GM19025 (cell line): ENCODE results near the gene TMEM127.
"Not testable (repeated sequence)": the region's sequence is repeated elsewhere in the genome, so short reads cannot be mapped to it uniquely, and the experiment has no call there.

ENCODE experiments used
- ATAC-seq: cut with Tn5 transposase; IDR thresholded peaks from one replicate; pipeline ENCODE4 v1.9.1; 2021; ENCODE audit warnings: mild to moderate bottlenecking, low read depth, moderate library complexity; ENCODE audit not compliant: unreplicated experiment

TMEM127 gene

DNA sequence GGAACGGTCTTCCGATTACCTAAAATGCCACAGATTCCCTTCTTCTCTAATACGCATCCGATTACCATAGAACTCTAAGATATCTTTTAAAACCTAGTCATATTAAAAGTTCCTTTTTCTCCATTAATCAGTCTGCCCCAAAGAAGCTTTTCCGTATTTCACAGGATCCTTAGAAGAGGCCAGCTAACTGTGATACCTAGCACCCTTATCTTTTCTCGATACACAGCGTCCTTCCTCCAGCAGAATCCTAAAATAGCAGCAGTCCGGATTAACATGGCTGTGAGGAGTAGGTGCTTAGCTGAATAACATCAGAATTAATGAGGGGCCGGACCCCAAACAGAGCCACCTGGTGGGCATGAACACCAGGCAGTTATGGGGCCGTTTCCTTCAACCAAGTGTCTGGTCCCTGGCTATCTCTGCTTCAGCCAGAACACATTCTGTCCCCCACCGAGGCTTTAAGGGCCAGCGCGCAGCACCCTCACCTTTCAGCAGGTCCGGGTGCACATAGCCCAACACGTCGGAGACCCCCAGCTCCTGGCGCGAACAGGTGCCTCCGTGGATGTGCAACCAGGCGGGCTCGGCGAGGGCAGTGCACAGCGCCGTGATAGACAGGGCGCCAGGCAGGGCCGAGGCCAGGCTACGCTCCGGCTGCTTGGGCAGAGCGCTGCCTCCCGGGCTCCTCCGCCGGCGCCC lies 995 bp downstream of the TMEM127 start:
- no peak for ATAC-seq

DNA sequence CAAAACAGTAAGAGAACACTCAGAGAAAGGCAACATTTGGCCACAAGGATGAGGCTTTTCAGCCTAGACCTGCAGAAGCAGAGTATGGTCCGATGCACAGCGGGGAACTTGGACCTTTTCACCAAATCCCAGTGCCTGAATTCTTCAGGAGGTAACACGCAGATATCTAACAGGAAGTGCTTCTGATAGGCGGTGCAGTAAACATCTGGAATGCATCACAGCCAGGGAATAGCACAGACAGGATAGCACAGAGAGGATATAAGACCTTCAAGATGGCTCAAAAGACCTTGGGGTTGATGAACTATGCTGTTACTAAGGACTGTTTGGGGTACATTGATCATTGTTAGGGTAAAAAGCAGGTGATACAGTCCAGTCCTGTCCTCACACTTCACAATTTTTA lies 1.7 kb downstream of the TMEM127 start:
- no peak for ATAC-seq

DNA sequence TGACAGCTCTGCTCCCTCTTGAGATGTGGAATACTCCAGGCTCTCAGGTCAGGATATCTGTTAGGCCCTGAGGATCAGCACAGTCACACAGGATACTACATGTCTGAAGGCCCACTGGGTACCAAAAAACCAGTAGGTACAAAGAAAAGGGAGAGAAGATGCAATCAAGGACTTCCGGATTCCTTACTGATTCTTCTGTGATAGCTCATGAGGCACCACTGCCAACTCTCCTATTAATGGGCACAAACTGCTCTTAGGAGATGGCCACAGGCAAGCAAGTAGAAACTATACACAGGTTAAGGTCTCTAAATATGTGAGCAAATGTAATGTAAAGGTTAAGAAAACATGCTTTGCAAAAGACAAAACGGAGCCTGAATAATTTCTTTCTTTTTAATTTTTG lies 3.5 kb downstream of the TMEM127 start:
- no peak for ATAC-seq

DNA sequence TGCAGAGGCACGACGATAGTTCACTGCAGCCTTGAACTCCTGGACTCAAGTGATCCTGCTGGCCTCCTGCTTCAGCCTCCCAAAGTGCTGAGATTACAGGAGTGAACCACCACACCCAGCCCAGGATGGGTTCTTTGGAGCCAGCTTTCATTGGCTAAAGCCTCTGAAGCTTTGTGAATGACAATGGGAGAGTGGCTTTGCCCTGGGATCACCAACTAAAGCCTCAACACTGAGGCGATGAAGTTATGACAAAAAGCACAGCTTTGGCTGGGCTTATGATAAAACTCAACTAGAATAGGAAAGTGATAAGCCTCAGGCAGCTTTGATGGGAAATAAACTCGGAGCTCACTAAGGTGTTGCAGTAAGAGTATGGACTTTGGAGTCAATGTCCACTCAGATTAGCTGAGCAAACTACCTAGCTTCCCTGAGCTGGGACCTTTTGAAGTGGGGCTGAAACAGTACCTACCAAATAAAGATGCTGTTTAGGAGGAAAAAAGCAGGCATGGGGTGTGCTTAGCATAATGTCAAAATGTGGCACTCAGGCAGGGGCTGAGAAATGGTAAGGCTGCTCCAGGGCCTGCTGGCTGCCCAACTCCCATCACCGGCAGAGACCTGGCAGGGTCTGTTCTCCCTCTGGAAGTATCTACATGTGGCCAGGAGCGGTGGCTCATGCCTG lies 4.3 kb downstream of the TMEM127 start:
- ATAC-seq: no peak

DNA sequence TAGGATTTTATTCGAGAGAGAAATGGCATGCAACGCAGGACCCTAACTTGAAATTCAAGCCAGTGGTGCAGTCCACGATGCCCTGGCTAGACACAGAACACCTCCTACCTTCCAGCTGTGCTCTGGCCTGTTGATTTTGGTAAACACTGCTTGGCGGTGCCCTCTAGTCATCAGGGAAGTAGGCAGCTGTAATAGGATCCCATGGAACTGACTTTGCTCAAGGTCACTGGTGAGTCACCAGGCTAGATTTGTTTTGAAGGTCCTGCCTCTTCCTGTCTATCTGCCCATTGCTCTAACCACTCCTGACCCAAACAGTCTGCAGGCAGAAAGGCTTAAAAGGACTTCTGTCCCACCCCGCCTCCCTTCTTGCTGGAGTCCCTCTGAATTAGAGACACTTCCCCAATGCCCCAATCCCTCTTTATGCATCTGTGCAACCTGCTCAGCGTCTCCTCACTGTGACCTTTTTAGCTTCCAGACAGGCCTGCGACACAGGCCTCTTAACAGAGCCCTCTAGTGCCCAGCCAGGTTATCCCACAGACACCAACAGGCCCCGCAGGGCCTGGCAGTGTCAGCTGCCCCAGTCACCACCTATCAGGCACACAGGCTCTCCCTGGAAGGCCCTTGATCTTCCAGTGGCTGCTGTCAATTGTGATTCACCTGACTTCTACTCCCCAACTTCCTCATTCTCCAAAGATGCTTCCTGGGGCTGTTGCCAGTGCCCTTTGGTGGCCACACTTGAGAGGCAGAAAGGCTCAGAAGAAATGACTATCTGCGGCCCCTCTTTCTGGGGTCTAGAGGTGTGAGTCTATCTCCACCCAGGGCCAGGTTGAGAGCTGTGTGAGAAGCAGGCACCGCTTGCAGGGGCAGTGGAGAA lies 5.2 kb downstream of the TMEM127 start:
- no peak for ATAC-seq

DNA sequence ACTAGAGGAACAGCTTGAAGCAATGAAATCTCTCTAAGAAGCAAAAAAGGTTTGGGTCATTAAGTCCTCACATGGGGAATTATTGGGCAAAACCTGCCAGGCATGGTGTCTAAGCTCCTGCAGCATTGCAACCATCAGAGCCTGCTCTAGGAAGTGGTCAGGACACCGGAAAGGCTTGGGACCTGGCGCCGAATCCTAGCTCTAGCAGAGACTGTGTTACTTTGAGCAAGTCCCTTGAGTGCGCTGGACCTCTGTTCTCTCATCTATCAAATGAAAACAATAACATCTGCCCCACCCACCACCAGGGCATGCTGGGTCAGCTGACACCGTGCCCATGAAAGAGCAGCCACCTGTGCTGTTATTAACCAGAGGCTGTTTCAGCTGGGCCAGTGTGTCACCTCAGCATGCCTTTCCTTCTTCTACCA lies 6.3 kb downstream of the TMEM127 start:
- ATAC-seq: no peak

DNA sequence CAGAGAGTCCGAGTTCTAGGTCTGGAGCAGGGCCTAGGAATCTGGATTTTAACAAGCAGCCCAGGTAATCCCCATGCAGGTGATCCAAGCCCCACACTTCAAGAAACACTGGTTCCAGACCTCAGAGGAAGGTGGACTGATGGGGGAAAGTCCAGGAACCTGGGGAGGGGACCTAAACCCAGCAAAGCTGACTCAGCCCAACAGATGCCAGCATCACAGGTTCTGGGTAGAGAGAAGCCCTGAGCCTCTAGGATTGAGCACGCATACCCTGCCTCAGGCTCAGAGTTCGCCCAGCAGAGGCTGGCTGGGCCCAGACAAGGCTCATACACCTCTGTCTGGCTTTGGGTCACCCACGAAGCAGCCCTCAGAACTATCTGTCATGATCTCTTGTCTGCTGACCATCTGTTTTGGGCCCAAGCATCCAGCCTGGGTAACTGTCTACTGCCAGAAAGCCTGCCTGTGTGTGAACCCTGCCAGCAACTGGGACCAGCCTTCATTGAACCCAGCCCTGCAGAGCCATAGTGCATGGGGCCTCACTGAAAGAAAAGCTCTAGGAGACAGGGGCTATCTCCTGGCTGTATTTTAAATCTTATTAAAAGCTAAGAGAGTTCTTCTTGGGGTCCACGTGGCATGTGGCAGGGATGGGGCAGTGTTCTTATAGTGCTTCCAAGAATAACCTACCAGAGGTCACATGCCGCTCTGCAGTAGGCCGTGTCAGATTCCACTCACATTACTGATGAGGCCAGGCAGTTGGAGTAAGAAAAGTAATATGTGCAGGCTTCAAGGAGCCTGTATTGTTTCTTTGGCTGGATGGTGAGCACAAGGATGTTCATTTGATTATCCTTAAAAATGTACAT lies 7.4 kb downstream of the TMEM127 start:
- ATAC-seq: no peak

DNA sequence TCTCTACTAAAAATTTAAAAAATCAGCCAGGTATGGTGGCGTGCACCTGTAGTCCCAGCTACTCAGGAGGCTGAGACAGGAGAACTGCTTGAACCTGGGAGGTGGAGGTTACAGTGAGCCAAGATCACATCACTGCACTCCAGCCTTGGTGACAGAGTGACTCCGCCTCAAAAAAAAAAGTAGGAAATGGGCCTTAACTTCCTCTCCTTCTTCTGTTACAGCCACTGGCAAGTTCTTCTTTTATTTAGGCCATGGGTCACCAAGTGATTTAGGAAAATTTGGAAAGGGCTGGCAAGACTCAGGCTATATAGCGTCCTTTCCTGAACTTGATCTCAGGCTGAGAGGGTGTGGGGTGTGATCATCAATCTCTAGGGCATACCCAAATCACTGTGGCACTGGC lies 8.1 kb downstream of the TMEM127 start:
- not testable (repeated sequence) for ATAC-seq

DNA sequence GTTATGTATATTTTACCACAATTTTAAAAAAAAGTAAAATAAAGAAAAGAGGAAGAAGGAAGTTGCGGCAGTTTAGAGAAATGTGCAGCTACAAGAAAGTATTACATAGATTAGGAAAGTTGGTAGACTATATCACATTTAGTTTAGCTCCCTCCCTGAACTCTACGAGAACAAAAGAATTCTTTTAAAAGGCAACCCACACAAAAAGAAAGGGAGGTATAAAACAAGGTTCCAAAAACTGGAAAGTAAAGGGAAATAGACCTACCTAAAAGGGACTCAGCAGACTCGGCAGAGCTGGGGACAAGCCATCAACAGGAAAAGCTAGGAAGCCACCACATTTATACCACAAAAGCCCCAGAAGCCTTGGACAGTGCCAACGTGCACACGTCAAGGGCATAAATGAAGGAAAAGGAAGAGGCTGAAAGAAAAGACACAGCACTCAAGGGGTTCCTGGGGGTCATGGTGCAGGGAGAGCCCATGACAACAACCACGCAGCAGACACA lies 9.1 kb downstream of the TMEM127 start:
- no peak for ATAC-seq

DNA sequence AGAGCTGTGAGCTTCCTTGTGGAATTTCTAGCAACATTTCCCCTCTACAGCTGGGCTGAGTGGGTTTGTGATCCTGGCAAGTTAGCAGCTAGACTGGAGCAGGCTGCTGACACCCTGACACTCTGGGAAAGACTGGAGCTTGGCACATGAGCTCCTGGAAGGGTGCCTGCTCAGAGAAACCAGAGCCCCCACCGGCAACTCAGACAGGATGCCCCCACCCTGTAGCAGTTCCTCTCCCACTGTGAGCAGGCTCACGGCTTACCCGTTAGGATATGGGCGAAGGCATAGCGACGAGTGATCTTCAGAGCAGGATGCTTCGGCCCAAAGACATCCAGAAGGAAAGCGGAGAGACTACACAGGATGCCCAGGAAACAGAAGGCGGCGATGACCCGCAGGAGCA lies 11.2 kb downstream of the TMEM127 start:
- no peak for ATAC-seq

DNA sequence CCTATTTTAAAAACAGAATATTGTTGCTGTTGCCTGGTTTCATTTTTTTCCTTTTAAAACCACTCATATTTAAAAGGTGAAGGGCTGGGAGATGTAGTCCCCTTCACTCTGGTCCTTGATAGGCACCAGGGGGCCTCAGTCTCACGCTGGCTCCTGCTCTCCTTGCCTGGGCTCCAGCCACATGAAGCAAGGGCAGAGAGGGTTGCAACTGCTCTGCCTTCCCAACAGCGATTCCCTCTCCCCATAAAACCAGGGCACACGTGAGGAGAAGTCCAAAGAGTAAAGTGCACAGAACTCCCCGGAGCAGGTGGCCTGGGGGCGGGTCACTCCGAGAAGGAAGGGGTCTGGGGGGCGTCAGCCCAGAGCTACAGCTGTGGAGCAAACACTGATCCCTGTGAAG lies 12.8 kb downstream of the TMEM127 start:
- ATAC-seq: no peak

DNA sequence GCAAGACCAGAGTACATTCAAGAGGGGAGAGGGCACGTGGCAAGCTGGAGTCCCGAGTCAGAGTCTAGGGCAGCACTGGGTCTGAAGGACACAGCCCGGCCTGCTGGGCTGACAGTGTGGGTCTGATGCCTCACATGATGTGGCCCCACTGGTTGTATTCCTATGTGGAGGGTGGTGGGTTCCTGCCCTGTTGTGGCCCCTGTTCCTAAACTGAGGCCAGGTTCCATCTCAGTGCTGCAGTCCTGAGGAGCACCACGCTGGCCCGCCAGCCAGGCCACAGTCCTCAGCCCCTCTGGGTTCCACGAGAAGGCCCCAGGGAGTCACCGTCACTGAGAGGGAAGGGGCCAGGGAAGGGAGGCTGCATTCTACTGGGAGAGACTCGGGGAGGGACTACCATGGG lies 13.3 kb downstream of the TMEM127 start:
- no peak for ATAC-seq

DNA sequence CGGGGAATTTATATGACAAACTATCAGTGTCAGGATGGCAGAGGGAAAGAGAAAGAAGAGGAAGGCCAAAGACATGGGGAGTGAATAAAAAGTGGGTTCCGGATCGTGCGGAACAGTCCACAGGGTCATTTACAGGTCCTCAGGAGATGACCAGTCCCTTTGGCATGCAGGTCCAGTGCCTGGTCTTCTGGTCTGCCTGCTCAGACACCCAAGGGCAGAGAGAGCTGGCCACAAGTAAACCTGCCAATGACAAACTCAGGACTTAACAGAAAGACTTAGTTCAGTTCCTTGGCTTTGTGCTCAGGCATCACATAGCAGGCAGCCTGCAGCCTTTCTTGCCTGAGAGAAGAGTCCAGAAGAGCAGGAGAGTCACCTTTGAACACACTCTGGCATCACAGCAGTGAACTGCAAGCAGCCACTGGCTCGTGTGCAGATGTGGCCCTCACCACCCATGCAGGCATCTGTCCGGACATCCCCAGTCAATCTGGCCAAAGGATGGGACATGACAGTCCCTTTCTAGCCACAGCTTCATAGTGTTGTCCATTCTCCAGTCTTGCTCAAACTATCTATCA lies 14.0 kb downstream of the TMEM127 start:
- no peak for ATAC-seq

DNA sequence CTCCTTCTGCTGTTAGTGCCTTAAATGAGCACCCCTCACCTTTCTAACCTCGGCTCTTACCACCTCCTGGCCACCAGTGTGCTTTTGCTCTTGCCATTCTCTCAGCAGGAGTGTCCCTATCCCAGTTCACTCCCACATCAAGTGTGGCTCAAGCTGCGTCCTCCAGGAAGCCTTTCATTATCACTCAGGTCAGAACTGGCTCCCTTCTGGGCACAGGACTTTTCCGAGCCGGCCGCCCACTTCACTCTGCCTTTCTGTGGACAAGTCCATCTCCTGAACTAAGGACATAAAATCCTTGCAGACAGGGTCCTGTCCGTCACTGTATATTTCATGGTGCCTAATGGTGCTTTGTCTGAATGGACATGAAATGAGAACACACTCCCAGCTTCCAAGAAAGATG lies 15.6 kb downstream of the TMEM127 start:
- no peak for ATAC-seq

DNA sequence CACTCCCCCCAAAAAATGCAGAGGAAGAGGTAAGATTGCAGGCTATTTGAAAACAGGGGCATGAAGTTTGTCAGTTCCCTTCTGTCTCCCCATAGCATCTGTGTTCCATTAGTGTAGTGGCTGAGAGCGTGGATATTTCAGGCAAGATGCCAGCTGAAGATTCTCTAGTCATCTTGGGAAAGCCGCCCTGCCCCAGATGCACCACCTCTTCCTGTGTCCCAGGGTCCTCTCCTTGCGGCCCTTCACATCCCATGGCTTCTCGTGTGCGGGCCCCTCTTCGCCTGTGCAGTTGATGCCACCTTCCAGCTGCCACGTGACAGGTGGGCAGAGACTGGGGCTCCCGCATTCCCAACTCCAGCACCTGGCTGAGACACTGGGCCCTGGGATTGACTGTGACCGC lies 16.1 kb downstream of the TMEM127 start:
- ATAC-seq: no peak

DNA sequence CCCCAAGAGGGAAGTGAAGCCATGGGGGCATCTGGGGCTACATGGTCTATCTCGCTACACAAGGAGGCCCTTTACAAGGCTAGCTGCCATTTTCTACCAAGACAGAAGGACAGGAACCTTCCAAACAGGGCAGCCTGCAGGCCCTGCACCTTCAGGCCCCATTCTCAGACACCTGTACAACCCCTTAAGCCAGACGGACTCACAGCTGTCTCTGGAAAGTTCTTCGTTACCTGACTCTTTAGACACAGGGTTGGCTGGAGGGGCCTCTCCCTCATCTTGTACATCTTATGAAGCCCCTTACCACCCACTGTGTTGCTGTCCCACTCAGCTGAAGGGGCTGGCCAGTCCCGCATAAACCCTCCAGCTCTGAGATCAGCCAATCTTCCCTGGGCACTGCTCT lies 17.2 kb downstream of the TMEM127 start:
- ATAC-seq: no peak

DNA sequence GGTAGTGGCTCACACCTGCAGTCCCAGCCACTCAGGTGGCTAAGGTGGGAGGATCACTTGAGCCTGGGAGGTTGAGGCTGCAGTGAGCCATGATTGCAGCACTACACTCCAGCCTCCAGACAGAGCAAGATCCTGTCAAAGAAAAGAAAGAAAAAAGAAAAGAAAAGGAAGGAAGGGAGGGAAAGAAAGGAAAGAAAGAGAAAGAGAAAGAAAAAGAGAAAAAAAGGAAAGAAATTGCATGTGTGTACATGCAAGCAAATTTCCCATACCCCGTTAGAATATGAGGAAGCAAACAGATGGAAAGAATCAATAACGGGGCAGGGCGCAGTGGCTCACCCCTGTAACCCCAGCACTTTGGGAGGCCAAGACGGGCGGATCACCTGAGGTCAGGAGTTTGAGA lies 17.9 kb downstream of the TMEM127 start:
- ATAC-seq: no peak

DNA sequence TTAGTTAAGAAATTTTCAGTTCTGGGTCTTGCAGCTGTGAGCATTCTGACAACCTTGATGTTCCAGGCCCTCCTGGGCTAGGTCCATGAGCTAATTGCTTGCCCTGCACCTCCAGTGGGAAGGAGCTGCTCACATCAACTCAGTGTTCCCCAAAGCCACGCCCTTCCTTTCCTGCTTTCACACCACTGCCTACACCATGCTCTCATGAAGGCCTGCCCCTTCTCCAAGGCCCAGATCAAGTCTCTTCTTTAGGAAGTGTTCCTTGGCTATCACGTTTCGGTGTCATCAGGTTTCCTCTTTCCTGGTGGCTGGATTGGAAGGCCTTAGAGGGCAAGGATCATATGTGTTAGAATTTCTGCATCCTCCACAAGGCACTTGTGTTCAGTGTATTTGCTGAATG lies 18.8 kb downstream of the TMEM127 start:
- ATAC-seq: no peak

DNA sequence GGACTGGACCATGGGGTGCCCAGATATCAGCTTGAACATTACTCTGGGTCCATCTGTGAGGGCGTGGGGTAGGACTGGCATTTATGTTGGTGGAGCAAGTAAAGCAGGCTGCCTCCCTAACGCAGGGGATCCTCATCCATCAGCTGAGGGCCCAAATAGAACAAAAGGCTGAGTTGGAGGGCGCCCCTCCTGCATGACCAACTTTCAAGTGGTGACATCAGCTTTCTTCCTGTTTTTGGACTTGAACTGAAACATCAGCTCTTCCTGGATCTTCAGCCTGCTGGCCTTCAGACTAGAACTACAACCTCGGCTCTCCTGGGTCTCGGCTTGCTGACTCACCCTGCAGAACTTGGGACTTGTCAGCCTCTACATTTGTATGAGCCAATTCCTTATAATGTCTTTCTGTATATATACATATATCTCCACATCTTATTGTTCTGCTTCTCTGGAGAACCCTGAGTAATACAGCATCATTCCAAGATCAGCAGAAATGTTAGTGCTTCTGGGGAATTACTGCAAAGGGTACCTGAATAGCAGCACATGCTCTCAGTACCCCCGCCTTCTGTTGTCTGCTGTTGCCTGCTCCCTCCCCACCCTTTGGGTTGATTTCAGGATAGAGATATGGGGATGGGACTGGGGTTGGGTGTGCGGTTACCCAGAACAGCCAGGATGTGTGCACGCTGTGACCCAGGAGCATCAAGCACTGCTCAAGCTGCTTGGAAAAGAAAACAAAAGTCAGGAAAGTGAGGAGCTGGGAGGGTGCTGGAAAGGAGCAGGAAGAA lies 20.0 kb downstream of the TMEM127 start:
- no peak for ATAC-seq
